ENCODE measurements around the gene ATP5MG.

- TF ChIP-seq RAD21 (IDR thresholded peaks at IDR 0.05; ENCODE audit: low read depth) (no peak), CEBPB (IDR thresholded peaks at IDR 0.05) (no peak), MAX (IDR thresholded peaks at IDR 0.05) (no peak), EGR1 (IDR thresholded peaks at IDR 0.05) (no peak), ZBTB7A (IDR thresholded peaks at IDR 0.05; ENCODE audit: low read depth) (no peak), EP300 (IDR thresholded peaks at IDR 0.05; ENCODE audit: borderline replicate concordance) (no peak), TCF12 (IDR thresholded peaks at IDR 0.05; ENCODE audit: low read depth) (no peak), NFIC (IDR thresholded peaks at IDR 0.05) (no peak), FOXM1 (IDR thresholded peaks at IDR 0.05; ENCODE audit: borderline replicate concordance, low read depth) (no peak)
- TF ChIP-seq, protein P1, sequence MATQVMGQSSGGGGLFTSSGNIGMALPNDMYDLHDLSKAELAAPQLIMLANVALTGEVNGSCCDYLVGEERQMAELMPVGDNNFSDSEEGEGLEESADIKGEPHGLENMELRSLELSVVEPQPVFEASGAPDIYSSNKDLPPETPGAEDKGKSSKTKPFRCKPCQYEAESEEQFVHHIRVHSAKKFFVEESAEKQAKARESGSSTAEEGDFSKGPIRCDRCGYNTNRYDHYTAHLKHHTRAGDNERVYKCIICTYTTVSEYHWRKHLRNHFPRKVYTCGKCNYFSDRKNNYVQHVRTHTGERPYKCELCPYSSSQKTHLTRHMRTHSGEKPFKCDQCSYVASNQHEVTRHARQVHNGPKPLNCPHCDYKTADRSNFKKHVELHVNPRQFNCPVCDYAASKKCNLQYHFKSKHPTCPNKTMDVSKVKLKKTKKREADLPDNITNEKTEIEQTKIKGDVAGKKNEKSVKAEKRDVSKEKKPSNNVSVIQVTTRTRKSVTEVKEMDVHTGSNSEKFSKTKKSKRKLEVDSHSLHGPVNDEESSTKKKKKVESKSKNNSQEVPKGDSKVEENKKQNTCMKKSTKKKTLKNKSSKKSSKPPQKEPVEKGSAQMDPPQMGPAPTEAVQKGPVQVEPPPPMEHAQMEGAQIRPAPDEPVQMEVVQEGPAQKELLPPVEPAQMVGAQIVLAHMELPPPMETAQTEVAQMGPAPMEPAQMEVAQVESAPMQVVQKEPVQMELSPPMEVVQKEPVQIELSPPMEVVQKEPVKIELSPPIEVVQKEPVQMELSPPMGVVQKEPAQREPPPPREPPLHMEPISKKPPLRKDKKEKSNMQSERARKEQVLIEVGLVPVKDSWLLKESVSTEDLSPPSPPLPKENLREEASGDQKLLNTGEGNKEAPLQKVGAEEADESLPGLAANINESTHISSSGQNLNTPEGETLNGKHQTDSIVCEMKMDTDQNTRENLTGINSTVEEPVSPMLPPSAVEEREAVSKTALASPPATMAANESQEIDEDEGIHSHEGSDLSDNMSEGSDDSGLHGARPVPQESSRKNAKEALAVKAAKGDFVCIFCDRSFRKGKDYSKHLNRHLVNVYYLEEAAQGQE (IDR thresholded peaks at IDR 0.05; ENCODE audit: low read depth) = no peak
- TF ChIP-seq, protein P2, sequence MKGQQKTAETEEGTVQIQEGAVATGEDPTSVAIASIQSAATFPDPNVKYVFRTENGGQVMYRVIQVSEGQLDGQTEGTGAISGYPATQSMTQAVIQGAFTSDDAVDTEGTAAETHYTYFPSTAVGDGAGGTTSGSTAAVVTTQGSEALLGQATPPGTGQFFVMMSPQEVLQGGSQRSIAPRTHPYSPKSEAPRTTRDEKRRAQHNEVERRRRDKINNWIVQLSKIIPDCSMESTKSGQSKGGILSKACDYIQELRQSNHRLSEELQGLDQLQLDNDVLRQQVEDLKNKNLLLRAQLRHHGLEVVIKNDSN (IDR thresholded peaks at IDR 0.05) = no peak
These were observed 37.0 kb downstream of the ATP5MG start for GRCh38 chr11:118438314-118438931.
